DND-41 (cell line): ENCODE measurements around the gene LPAR5.

ENCODE experiments used
- ATAC-seq: fragments of 200-7000 bp; cut with Tn5 transposase; 3 replicates; pipeline ENCODE4 v1.9.1; 2021; ENCODE audit warnings: low read depth; ENCODE audit not compliant: insufficient read depth
- DNase-seq: peaks from one replicate; pipeline ENCODE4 v3.0.0-alpha.2; 2020
- H2AFZ ChIP-seq: 2 replicates; pipeline ENCODE4 v1.6.0; 2012; ENCODE audit warnings: low read depth, low read length
- H3K27ac ChIP-seq: 2 replicates; pipeline ENCODE4 v1.5.1; 2012; ENCODE audit warnings: low read length, inconsistent platforms
- H3K27me3 ChIP-seq: fragments of 200-600 bp; sonication (generic); 2 replicates; pipeline ENCODE4 v1.6.0; 2012; ENCODE audit warnings: low read length, mild to moderate bottlenecking, inconsistent platforms; ENCODE audit not compliant: insufficient read depth, poor library complexity
- H3K36me3 ChIP-seq: 2 replicates; pipeline ENCODE4 v1.5.1; 2012; ENCODE audit warnings: low read length, inconsistent platforms; ENCODE audit not compliant: insufficient read depth
- H3K4me1 ChIP-seq: 2 replicates; pipeline ENCODE4 v1.5.1; 2012; ENCODE audit warnings: mild to moderate bottlenecking, low read length; ENCODE audit not compliant: insufficient read depth
- H3K4me2 ChIP-seq: 2 replicates; pipeline ENCODE4 v1.6.0; 2012; ENCODE audit warnings: mild to moderate bottlenecking, moderate library complexity, low read length, inconsistent platforms; ENCODE audit not compliant: insufficient read depth
- H3K4me3 ChIP-seq, 2 experiments: fragments of 200-600 bp in 1 of 2; shearing (Covaris generic) in 1 of 2; 2 replicates each; pipeline ENCODE4 v1.5.1; 2012 to 2016; ENCODE audit warnings: inconsistent platforms in 2 of 2, low read length in 2 of 2, mild to moderate bottlenecking in 2 of 2, low read depth in 1 of 2, moderate library complexity in 1 of 2
- H3K79me2 ChIP-seq: 2 replicates; pipeline ENCODE4 v1.6.0; 2012; ENCODE audit warnings: low read length, inconsistent platforms; ENCODE audit not compliant: insufficient read depth
- H3K9ac ChIP-seq: 2 replicates; pipeline ENCODE4 v1.6.0; 2012; ENCODE audit warnings: low read depth, mild to moderate bottlenecking, inconsistent platforms, low read length, moderate library complexity
- H3K9me3 ChIP-seq: 2 replicates; pipeline ENCODE4 v1.5.1; 2012; ENCODE audit warnings: low read length, moderate library complexity, mild to moderate bottlenecking, inconsistent platforms; ENCODE audit not compliant: insufficient read depth, severe bottlenecking
- H4K20me1 ChIP-seq: 2 replicates; pipeline ENCODE4 v1.6.0; 2012; ENCODE audit warnings: low read length; ENCODE audit not compliant: insufficient read depth
- CTCF ChIP-seq: IDR thresholded peaks from 2 replicates; pipeline ENCODE4 v1.5.1; 2012; ENCODE audit warnings: borderline replicate concordance, low read length, moderate library complexity, mild to moderate bottlenecking; ENCODE audit not compliant: poor library complexity, severe bottlenecking; ENCODE audit errors: extremely low read depth
- EZH2 ChIP-seq: IDR thresholded peaks from 3 replicates; pipeline ENCODE4 v1.6.1; 2012; ENCODE audit warnings: borderline replicate concordance, low read depth, mild to moderate bottlenecking, moderate library complexity, low read length, inconsistent platforms; ENCODE audit not compliant: severe bottlenecking

Gene LPAR5

GRCh38 chr12:6620137-6620884, 15.4 kb downstream of the LPAR5 start:
- no peak overlapping the region for H3K4me2 ChIP-seq
- H2AFZ ChIP-seq = no peak overlapping the region
- peaks cover 3% of the 10 kb centered on the region for H3K4me1 ChIP-seq
- no peaks in the 10 kb centered on the region for H3K9me3 ChIP-seq
- TF ChIP-seq CTCF = no peak
- TF ChIP-seq EZH2 = no peak
- no peak overlapping the region for H3K4me3 ChIP-seq
- no peak overlapping the region for H3K27ac ChIP-seq
- ATAC-seq (no peak), DNase-seq (no peak)
- H3K27me3 ChIP-seq = no peaks in the 10 kb centered on the region
- H3K79me2 ChIP-seq = no peaks in the 10 kb centered on the region
- H3K36me3 ChIP-seq = no peaks in the 10 kb centered on the region
- H3K9ac ChIP-seq = no peak overlapping the region
- H4K20me1 ChIP-seq = no peaks in the 10 kb centered on the region

GRCh38 chr12:6618483-6619225, 17.1 kb downstream of the LPAR5 start:
- peaks cover 8% of the 10 kb centered on the region for H3K4me1 ChIP-seq
- no peaks in the 10 kb centered on the region for H3K79me2 ChIP-seq
- no peaks in the 10 kb centered on the region for H3K9me3 ChIP-seq
- no peak for DNase-seq
- no peak for ATAC-seq
- no peak overlapping the region for H2AFZ ChIP-seq
- H4K20me1 ChIP-seq = no peaks in the 10 kb centered on the region
- H3K4me2 ChIP-seq = no peak overlapping the region
- no peak overlapping the region for H3K4me3 ChIP-seq
- TF ChIP-seq EZH2 (no peak), CTCF (no peak)
- H3K27ac ChIP-seq = no peak overlapping the region
- no peaks in the 10 kb centered on the region for H3K27me3 ChIP-seq
- no peak overlapping the region; the same call in 1 of the 2 replicates for H3K9ac ChIP-seq
- no peaks in the 10 kb centered on the region for H3K36me3 ChIP-seq

DNA sequence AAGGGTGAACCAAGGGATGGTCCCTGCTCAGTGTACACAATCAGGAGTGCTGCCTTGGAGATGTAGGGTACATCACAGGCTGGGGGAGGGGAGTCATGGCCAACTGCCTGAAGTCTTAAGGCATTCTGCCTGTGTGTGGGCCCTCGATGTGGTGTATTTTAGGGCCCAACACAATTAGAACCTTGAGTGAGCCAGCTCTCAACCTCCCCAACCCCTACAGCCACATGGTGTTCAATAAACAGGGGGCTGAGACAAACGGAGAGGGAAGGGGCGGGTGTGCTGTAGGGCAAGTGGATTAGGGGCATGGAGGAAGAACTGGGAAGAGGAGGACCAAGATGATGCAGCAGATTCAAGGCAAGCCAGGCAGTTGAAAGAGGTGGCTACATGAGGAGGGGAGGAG, 20.0 kb downstream of the LPAR5 start:
- no peaks in the 10 kb centered on the region for H3K36me3 ChIP-seq
- H2AFZ ChIP-seq = no peak overlapping the region; the same call in 1 of the 2 replicates
- H3K4me3 ChIP-seq = no peak overlapping the region
- TF ChIP-seq CTCF (no peak), EZH2 (no peak)
- H3K4me1 ChIP-seq = peaks cover 35% of the 10 kb centered on the region
- no peak overlapping the region for H3K9ac ChIP-seq
- H4K20me1 ChIP-seq = no peaks in the 10 kb centered on the region
- peak overlapping the region; percentile 1; the same call in 1 of the 2 replicates for H3K27ac ChIP-seq
- no peak overlapping the region for H3K4me2 ChIP-seq
- no peaks in the 10 kb centered on the region for H3K27me3 ChIP-seq
- H3K79me2 ChIP-seq = no peaks in the 10 kb centered on the region
- DNase-seq (no peak), ATAC-seq (no peak)
- H3K9me3 ChIP-seq = no peaks in the 10 kb centered on the region
